Liver (tissue), 9 donors: ENCODE results near the gene CDC37. TPM values are rescaled to one million over a fixed set of nuclear protein-coding genes. Genes with fewer than 3 reads are reported as not detected.

Source experiments
- DNase-seq: peaks from one replicate; pipeline ENCODE4 v3.0.0-alpha.2; 2017; ENCODE audit warnings: low spot score
- H3K27ac ChIP-seq, 2 donors: one replicate each; pipeline ENCODE4 v1.7.0; 2013; ENCODE audit warnings: inconsistent platforms in 2 of 2, low read length in 2 of 2, control low read depth in 1 of 2, low read depth in 1 of 2, mild to moderate bottlenecking in 1 of 2
- H3K27me3 ChIP-seq, 4 donors: one replicate each; pipeline versions ENCODE4 v1.6.1 to v1.7.0; 2013; ENCODE audit warnings: low read length in 3 of 4, inconsistent platforms in 1 of 4, mild to moderate bottlenecking in 1 of 4, moderate library complexity in 1 of 4; ENCODE audit not compliant: control insufficient read depth in 4 of 4, insufficient read depth in 4 of 4
- H3K36me3 ChIP-seq, 4 donors: one replicate each; pipeline versions ENCODE4 v1.6.1 to v1.7.0; 2013; ENCODE audit warnings: low read length in 3 of 4, mild to moderate bottlenecking in 3 of 4, low read depth in 1 of 4, moderate library complexity in 1 of 4; ENCODE audit not compliant: control insufficient read depth in 4 of 4, insufficient read depth in 3 of 4
- H3K4me1 ChIP-seq, 4 donors: one replicate each; pipeline versions ENCODE4 v1.6.1 to v1.7.0; 2013; ENCODE audit warnings: low read length in 3 of 4, mild to moderate bottlenecking in 3 of 4, moderate library complexity in 1 of 4; ENCODE audit not compliant: control insufficient read depth in 4 of 4, insufficient read depth in 4 of 4
- H3K4me3 ChIP-seq, 3 donors: one replicate each; pipeline versions ENCODE4 v1.6.1 to v1.7.0; 2013; ENCODE audit warnings: low read length in 3 of 3, control low read depth in 1 of 3, low read depth in 1 of 3, mild to moderate bottlenecking in 1 of 3
- H3K9ac ChIP-seq, 2 donors: one replicate each; pipeline ENCODE4 v1.7.0; 2013; ENCODE audit warnings: low read length in 2 of 2, mild to moderate bottlenecking in 2 of 2, moderate library complexity in 2 of 2, control low read depth in 1 of 2, low read depth in 1 of 2
- H3K9me3 ChIP-seq, 4 donors: one replicate each; pipeline versions ENCODE4 v1.6.1 to v1.7.0; 2013; ENCODE audit warnings: low read length in 3 of 4; ENCODE audit not compliant: control insufficient read depth in 4 of 4
- CTCF ChIP-seq: fragments of 150-350 bp; IDR thresholded peaks from 2 replicates; pipeline ENCODE4 v1.5.1; 2017; ENCODE audit warnings: improper control_type of control experiment, low read depth, low read length; ENCODE audit not compliant: missing input control
- EGR1 ChIP-seq, 2 donors: IDR thresholded peaks; 2 replicates each; pipeline ENCODE4 v1.6.1; 2016 to 2018; ENCODE audit warnings: antibody characterized with exemption in 2 of 2, low read depth in 2 of 2
- FOXA1 ChIP-seq: IDR thresholded peaks from 2 replicates; pipeline ENCODE4 v1.6.1; 2016; ENCODE audit warnings: antibody characterized with exemption
- FOXA2 ChIP-seq: IDR thresholded peaks from 2 replicates; pipeline ENCODE4 v1.6.1; 2016; ENCODE audit warnings: antibody characterized with exemption
- GABPA ChIP-seq, 2 donors: IDR thresholded peaks in 1 of 2; conservative IDR thresholded peaks in 1 of 2; 2 replicates each; pipeline ENCODE4 v1.6.1; 2016; ENCODE audit warnings: antibody characterized with exemption in 2 of 2, mild to moderate bottlenecking in 1 of 2, moderate library complexity in 1 of 2
- HNF4A ChIP-seq, 2 donors: conservative IDR thresholded peaks; 2 replicates each; pipeline ENCODE4 v1.6.1; 2016; ENCODE audit warnings: antibody characterized with exemption in 2 of 2, mild to moderate bottlenecking in 2 of 2
- HNF4G ChIP-seq: IDR thresholded peaks from 2 replicates; pipeline ENCODE4 v1.6.1; 2016; ENCODE audit warnings: antibody characterized with exemption
- JUND ChIP-seq, 2 donors: IDR thresholded peaks; 2 replicates each; pipeline ENCODE4 v1.6.1; 2016; ENCODE audit warnings: antibody characterized with exemption in 2 of 2
- MAX ChIP-seq: IDR thresholded peaks from 2 replicates; pipeline ENCODE4 v1.6.1; 2016; ENCODE audit warnings: antibody characterized with exemption
- NR2F2 ChIP-seq: IDR thresholded peaks from 2 replicates; pipeline ENCODE4 v1.6.1; 2016; ENCODE audit warnings: antibody characterized with exemption
- RAD21 ChIP-seq, 2 donors: IDR thresholded peaks; 2 replicates each; pipeline ENCODE4 v1.6.1; 2016; ENCODE audit warnings: antibody characterized with exemption in 2 of 2, mild to moderate bottlenecking in 2 of 2
- RXRA ChIP-seq, 2 donors: IDR thresholded peaks; 2 replicates each; pipeline ENCODE4 v1.6.1; 2017 to 2018; ENCODE audit warnings: antibody characterized with exemption in 2 of 2, mild to moderate bottlenecking in 1 of 2
- SP1 ChIP-seq: IDR thresholded peaks from 2 replicates; pipeline ENCODE4 v1.6.1; 2018; ENCODE audit warnings: antibody characterized with exemption, mild to moderate bottlenecking
- TAF1 ChIP-seq: conservative IDR thresholded peaks from 2 replicates; pipeline ENCODE4 v1.6.1; 2016; ENCODE audit warnings: antibody characterized with exemption, mild to moderate bottlenecking
- YY1 ChIP-seq: IDR thresholded peaks from 2 replicates; pipeline ENCODE4 v1.6.1; 2016; ENCODE audit warnings: antibody characterized with exemption, mild to moderate bottlenecking
- ZBTB33 ChIP-seq: IDR thresholded peaks from 2 replicates; pipeline ENCODE4 v1.6.1; 2016; ENCODE audit warnings: antibody characterized with exemption
- WGBS: extraction: QIAGEN DNeasy Blood & Tissue Kit; methylation state at CpG from one replicate; pipeline ENCODE4 v1.1.7; 2013; 5-methylcytosine and 5-hydroxymethylcytosine counted together
- polyA plus RNA-seq, 2 donors: library from polyadenylated mRNA; stranded (reverse) in 1 of 2; unstranded in 1 of 2; fragments of 200-250 nt in 1 of 2; fragments of >200 nt in 1 of 2; fragmentation: Nextera tagmentation in 1 of 2; extraction: Ambion mirVana in 1 of 2; gene quantifications; one replicate each; pipeline versions ENCODE4 v1.2.1 to v1.2.3, GENCODE V29; 2013 to 2015
- total RNA-seq, 2 donors: library from RNA; depleted of rRNA; stranded (reverse); fragments of >200 nt; gene quantifications; one replicate each; pipeline ENCODE4 v1.2.3, GENCODE V29; 2014
- TF ChIP-seq, protein P1 (sequence below): IDR thresholded peaks from 2 replicates; pipeline ENCODE4 v1.6.1; 2016; ENCODE audit warnings: antibody characterized with exemption
- TF ChIP-seq, protein P2 (sequence below): IDR thresholded peaks from 2 replicates; pipeline ENCODE4 v1.6.1; 2016; ENCODE audit warnings: antibody characterized with exemption, mild to moderate bottlenecking
- donor health status: healthy.
- donor health status: healthy.
- donor health status: healthy.
- donor health status: healthy.
- donor health status: healthy.

The CDC37 gene
- total and polyA plus RNA-seq, 4 donors, result 46.0 to 69.9 (median 56.8) TPM

DNA sequence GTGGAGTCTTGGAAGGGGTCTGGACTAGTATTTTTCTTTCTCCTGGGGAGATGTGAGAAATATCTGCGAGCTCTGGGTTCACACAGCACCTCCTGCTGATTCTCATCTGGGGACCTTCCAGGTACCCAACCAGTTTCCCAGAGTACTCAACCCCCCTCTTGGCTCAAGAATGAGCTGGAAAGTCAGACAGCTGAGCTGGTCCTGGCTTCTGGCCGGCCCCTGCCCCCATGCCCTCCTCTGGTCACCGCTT lies 14.8 kb upstream of the CDC37 start:
- no peak overlapping the region for H3K9ac ChIP-seq
- DNase-seq, result no peak
- H3K36me3 ChIP-seq, result no peaks in the 10 kb centered on the region
- H3K9me3 ChIP-seq, result no peaks in the 10 kb centered on the region
- H3K27ac ChIP-seq, result no peak overlapping the region
- TF ChIP-seq RXRA (IDR thresholded peaks at IDR 0.05) (no peak), HNF4A (conservative IDR thresholded peaks at IDR 0.05) (no peak), GABPA (IDR thresholded peaks at IDR 0.05 in 1 of 2, conservative IDR thresholded peaks at IDR 0.05 in 1 of 2) (no peak), FOXA1 (no peak), MAX (no peak), NR2F2 (no peak), JUND (IDR thresholded peaks at IDR 0.05) (no peak), EGR1 (IDR thresholded peaks at IDR 0.05; ENCODE audit: low read depth in 2 of 2) (no peak), SP1 (no peak), HNF4G (no peak), ZBTB33 (no peak), YY1 (no peak), TAF1 (no peak), FOXA2 (no peak)
- TF ChIP-seq, protein P1, sequence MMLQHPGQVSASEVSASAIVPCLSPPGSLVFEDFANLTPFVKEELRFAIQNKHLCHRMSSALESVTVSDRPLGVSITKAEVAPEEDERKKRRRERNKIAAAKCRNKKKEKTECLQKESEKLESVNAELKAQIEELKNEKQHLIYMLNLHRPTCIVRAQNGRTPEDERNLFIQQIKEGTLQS, result no peak
- TF ChIP-seq, protein P2, sequence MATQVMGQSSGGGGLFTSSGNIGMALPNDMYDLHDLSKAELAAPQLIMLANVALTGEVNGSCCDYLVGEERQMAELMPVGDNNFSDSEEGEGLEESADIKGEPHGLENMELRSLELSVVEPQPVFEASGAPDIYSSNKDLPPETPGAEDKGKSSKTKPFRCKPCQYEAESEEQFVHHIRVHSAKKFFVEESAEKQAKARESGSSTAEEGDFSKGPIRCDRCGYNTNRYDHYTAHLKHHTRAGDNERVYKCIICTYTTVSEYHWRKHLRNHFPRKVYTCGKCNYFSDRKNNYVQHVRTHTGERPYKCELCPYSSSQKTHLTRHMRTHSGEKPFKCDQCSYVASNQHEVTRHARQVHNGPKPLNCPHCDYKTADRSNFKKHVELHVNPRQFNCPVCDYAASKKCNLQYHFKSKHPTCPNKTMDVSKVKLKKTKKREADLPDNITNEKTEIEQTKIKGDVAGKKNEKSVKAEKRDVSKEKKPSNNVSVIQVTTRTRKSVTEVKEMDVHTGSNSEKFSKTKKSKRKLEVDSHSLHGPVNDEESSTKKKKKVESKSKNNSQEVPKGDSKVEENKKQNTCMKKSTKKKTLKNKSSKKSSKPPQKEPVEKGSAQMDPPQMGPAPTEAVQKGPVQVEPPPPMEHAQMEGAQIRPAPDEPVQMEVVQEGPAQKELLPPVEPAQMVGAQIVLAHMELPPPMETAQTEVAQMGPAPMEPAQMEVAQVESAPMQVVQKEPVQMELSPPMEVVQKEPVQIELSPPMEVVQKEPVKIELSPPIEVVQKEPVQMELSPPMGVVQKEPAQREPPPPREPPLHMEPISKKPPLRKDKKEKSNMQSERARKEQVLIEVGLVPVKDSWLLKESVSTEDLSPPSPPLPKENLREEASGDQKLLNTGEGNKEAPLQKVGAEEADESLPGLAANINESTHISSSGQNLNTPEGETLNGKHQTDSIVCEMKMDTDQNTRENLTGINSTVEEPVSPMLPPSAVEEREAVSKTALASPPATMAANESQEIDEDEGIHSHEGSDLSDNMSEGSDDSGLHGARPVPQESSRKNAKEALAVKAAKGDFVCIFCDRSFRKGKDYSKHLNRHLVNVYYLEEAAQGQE, result no peak
- 7% methylated on average over 3 of the region's 3 CpGs for WGBS
- peaks cover 5 to 11% (median 7%) of the 10 kb centered on the region in 4 donors for H3K27me3 ChIP-seq
- H3K4me3 ChIP-seq, result no peak overlapping the region
- peaks cover 5 to 25% (median 12%) of the 10 kb centered on the region in 4 donors for H3K4me1 ChIP-seq

- no peak for DNase-seq
- Histone ChIP-seq H3K9me3 (no peaks in the 10 kb centered on the region), H3K4me1 (peaks cover 5 to 25% (median 13%) of the 10 kb centered on the region in 4 donors), H3K4me3 (no peak overlapping the region), H3K36me3 (no peaks in the 10 kb centered on the region), H3K27me3 (peaks cover 5 to 11% (median 7%) of the 10 kb centered on the region in 4 donors), H3K9ac (no peak overlapping the region), H3K27ac (no peak overlapping the region)
- no peak for TF ChIP-seq JUND (IDR thresholded peaks at IDR 0.05)
- no peak for TF ChIP-seq CTCF
- TF ChIP-seq SP1, result no peak
- no peak for TF ChIP-seq RXRA (IDR thresholded peaks at IDR 0.05)
- no peak for TF ChIP-seq MAX
- TF ChIP-seq RAD21 (IDR thresholded peaks at IDR 0.05), result no peak
- TF ChIP-seq, protein P2, result no peak
- no peak for TF ChIP-seq TAF1
- TF ChIP-seq FOXA2, result no peak
- no peak for TF ChIP-seq HNF4G
- WGBS, result 13% methylated on average over 30 of the region's 30 CpGs
Measured at GRCh38 chr19:10417541-10418234, 14.3 kb upstream of the CDC37 start.
